Mesodermal cell (in vitro differentiated cells): ENCODE results near the gene HIPK1.

Experiments
- H3K27ac ChIP-seq: 2 replicates; pipeline ENCODE4 v1.7.0; 2013; ENCODE audit warnings: mild to moderate bottlenecking, low read depth, low read length, moderate library complexity; ENCODE audit not compliant: severe bottlenecking
- H3K36me3 ChIP-seq: 2 replicates; pipeline ENCODE4 v1.7.1; 2013; ENCODE audit warnings: mild to moderate bottlenecking, low read length, moderate library complexity; ENCODE audit not compliant: control insufficient read depth, insufficient read depth
- H3K4me1 ChIP-seq: one replicate; pipeline ENCODE4 v1.7.1; 2013; ENCODE audit warnings: mild to moderate bottlenecking, low read length; ENCODE audit not compliant: insufficient read depth, control insufficient read depth, poor library complexity, severe bottlenecking
- H3K4me3 ChIP-seq: 2 replicates; pipeline ENCODE4 v1.7.0; 2013; ENCODE audit warnings: low read length, control low read depth, mild to moderate bottlenecking; ENCODE audit not compliant: insufficient read depth, poor library complexity, severe bottlenecking; ENCODE audit errors: extremely low read depth
- H3K9me3 ChIP-seq: 2 replicates; pipeline ENCODE4 v1.7.1; 2013; ENCODE audit warnings: mild to moderate bottlenecking, low read length, moderate library complexity; ENCODE audit not compliant: control insufficient read depth
- WGBS, 2 experiments: methylation state at CpG; one replicate each; pipeline ENCODE4 v1.1.5; 2013; ENCODE audit warnings: missing lambda C conversion rate in 2 of 2; ENCODE audit not compliant: insufficient coverage in 2 of 2; 5-methylcytosine and 5-hydroxymethylcytosine counted together

HIPK1 gene

DNA sequence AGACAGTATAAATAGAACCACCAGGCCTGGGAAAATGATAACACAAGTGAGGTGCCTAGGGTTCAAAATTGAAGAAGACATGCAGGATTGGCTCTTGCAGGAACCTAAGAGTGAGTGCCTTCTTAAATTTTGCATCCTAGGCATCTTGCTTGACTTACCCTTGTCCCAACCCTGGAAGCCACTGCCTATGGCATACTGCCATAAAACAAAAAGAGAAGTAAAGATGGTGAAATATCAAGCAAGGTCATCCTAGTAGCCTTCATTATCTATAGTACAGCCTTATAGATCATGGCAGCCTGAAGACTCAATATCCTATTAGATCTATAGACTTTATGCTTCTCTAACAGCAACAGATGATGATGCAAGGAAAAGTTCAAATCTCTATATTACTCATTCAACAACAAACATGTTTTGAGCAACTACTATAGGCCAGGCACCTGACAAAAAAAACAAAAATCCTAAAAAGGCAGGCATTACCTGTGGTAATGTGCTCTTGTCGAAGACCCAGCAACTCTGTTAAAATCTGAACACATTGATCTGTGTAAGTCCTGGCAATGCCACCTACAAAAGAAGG lies 30.8 kb upstream of the HIPK1 start:
- 80 to 86% methylated on average over 1 of the region's 1 CpG for WGBS, 2 experiments
- Histone ChIP-seq H3K4me3 (no peak overlapping the region), H3K27ac (no peak overlapping the region), H3K4me1 (peaks cover under 1% of the 10 kb centered on the region), H3K36me3 (peaks cover 64% of the 10 kb centered on the region), H3K9me3 (no peaks in the 10 kb centered on the region)

GRCh38 chr1:113899111-113899510 lies 30.0 kb upstream of the HIPK1 start:
- Histone ChIP-seq H3K4me3 (no peak overlapping the region), H3K4me1 (peaks cover 5% of the 10 kb centered on the region), H3K9me3 (no peaks in the 10 kb centered on the region), H3K36me3 (peaks cover 64% of the 10 kb centered on the region), H3K27ac (no peak overlapping the region)

DNA sequence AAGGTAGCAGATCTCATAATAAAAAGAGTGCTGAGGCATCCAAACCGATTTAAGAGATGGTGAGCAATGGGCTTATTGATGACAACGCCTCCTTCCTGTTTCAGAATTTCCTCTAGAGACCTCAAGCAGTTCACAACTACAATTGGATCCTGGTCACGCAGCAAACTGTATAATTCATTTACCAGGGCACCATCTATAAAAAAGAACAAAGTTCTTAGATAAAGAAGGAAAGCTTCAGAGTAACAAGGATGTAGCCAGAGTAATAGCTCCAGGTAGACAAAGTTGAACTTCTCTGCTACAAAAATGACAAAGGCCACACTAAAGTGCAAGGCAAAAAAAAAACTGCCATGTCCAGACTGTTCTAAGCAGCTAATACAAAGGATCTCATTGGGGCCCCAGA lies 27.9 kb upstream of the HIPK1 start:
- Histone ChIP-seq H3K4me3 (no peak overlapping the region), H3K27ac (no peak overlapping the region), H3K36me3 (peaks cover 54% of the 10 kb centered on the region), H3K4me1 (peaks cover 5% of the 10 kb centered on the region), H3K9me3 (no peaks in the 10 kb centered on the region)
- no CpG with 5 or more reads among the region's 3 CpGs for WGBS, 2 experiments

- H3K4me3 ChIP-seq = peak overlapping the region; percentile 90
- peak overlapping the region; percentile 89 for H3K27ac ChIP-seq
- 55 to 77% methylated on average over 6 to 7 of the region's 7 CpGs for WGBS, 2 experiments
- H3K4me1 ChIP-seq = peaks cover 5% of the 10 kb centered on the region
- peaks cover 54% of the 10 kb centered on the region for H3K36me3 ChIP-seq
- no peaks in the 10 kb centered on the region for H3K9me3 ChIP-seq
Measured at GRCh38 chr1:113903501-113904292, 25.4 kb upstream of the HIPK1 start.

DNA sequence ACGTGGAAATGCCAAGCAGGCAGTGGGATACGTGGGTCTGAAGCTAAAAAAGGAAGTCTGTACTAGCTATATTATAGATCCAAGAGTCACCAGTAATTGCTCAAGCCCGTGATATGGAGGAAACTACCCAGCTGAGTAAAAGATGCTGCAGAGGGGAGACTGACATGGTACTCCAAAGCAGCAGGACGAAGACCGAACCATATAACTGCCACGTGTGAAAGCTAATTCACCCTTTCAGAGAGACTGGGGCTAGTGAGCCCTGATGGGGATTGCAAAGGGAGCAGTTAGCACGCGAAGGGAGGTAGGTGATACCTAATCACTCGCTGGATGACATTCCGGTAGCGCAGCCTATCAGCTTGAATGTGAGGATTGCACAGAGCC lies 24.8 kb upstream of the HIPK1 start:
- Histone ChIP-seq H3K27ac (peak overlapping the region; percentile 89), H3K36me3 (peaks cover 53% of the 10 kb centered on the region), H3K4me3 (peak overlapping the region; percentile 90), H3K4me1 (peaks cover 5% of the 10 kb centered on the region), H3K9me3 (no peaks in the 10 kb centered on the region)
- 3% methylated on average over 10 to 11 of the region's 11 CpGs for whole genome bisulfite sequencing, 2 experiments

DNA sequence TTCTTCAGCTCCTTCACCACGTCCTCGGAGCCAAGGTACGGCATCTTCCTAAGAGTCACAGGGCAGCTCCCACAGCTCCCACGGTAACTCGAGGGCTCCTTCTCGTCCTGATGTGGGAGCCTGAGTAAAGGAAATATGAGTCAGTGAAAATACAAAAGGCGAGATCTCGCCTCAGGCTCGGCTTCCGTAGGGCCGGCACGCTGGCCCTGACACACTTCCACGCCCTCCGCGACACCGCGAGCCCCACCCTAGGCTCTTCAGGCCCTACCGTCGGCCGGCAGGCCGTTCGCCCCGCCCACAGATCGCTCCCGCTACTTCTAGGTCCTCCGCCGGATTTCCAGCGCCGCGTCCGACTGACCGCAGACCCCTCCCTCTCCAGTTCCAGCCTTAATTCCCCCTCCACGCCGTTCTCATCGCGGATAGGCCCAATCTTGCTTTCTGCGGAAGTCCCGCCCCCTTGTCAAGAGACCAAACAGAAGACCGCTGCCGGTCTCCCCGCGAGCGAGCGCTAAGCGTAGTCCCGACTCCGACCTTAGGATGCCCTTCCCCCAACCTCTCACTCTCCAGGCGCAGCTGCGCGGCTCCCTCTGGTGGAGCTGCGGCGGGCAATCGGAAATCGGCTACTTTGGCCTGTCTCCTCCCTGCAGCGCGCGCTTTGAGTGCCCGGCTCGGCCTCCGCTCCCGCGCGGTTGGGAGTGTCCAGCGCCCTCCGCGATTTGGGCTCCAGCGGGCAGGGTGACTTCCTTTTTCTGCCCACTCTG lies 24.3 kb upstream of the HIPK1 start, which contains the start of the genes AP4B1 and DCLRE1B:
AP4B1 (minus strand) TSS at position 126 of the 761 bp plus-strand sequence; CDS start at position 44, 82 bp downstream.
DCLRE1B (plus strand) TSS at position 653 of the 761 bp plus-strand sequence. CDS start 261 bp downstream, outside the sequence.
- peaks cover 5% of the 10 kb centered on the region for H3K4me1 ChIP-seq
- 0% methylated on average over 48 to 51 of the region's 67 CpGs for WGBS, 2 experiments
- no peaks in the 10 kb centered on the region for H3K9me3 ChIP-seq
- peak within 1 kb of the TSS; percentile 89 for H3K27ac ChIP-seq
- H3K4me3 ChIP-seq = peak within 1 kb of the TSS; percentile 90
- H3K36me3 ChIP-seq = peaks cover 54% of the 10 kb centered on the region

DNA sequence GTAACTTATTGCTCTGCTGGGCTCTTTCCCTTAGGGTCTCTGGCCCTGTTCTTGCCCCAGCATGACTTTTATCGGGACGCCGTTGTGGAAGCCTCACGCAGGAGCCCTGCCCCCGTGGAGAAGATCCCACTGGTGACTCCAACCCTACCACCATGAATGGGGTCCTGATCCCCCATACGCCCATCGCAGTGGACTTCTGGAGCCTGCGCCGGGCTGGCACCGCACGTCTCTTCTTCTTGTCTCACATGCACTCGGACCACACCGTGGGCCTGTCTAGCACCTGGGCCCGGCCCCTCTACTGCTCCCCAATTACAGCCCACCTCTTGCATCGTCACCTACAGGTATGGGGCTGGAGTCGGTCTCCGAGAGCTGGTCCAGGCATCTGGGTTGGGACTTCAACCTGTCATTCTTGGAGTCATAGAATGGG lies 23.7 kb upstream of the HIPK1 start:
- peaks cover 54% of the 10 kb centered on the region for H3K36me3 ChIP-seq
- peak overlapping the region; percentile 90 for H3K4me3 ChIP-seq
- H3K27ac ChIP-seq = peak overlapping the region; percentile 33
- H3K4me1 ChIP-seq = peaks cover 5% of the 10 kb centered on the region
- 0% methylated on average over 12 to 14 of the region's 17 CpGs for whole genome bisulfite sequencing, 2 experiments
- H3K9me3 ChIP-seq = no peaks in the 10 kb centered on the region

- WGBS, 2 experiments = 91 to 98% methylated on average over 3 to 4 of the region's 6 CpGs
- H3K4me3 ChIP-seq = no peak overlapping the region
- H3K36me3 ChIP-seq = peaks cover 49% of the 10 kb centered on the region
- no peaks in the 10 kb centered on the region for H3K4me1 ChIP-seq
- no peak overlapping the region for H3K27ac ChIP-seq
- no peaks in the 10 kb centered on the region for H3K9me3 ChIP-seq
Measured at GRCh38 chr1:113912594-113913311, 16.4 kb upstream of the HIPK1 start.

DNA sequence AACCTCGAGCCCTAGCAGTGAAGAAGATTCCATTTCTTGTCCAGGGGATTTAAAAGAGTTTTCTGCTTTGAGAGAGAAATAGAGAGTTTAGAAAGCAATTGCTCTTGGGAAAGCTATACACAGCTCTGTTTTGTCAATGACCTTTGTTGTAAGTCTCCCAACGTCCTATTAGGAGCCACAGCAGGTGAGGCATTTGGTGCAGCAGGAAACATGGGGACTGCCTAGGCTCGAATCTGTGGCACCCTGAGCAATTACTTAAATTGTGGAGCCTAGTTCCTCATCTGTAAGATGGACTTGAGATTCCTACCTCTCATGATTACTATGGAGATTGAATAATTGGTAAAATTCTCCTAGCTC lies 15.8 kb upstream of the HIPK1 start:
- Histone ChIP-seq H3K4me1 (no peaks in the 10 kb centered on the region), H3K4me3 (no peak overlapping the region), H3K36me3 (peaks cover 44% of the 10 kb centered on the region), H3K27ac (no peak overlapping the region), H3K9me3 (no peaks in the 10 kb centered on the region)
- WGBS, 2 experiments = 92 to 100% methylated on average over 3 of the region's 3 CpGs

- Histone ChIP-seq H3K4me3 (no peak overlapping the region), H3K36me3 (peaks cover 36% of the 10 kb centered on the region), H3K27ac (no peak overlapping the region), H3K9me3 (no peaks in the 10 kb centered on the region), H3K4me1 (no peaks in the 10 kb centered on the region)
- 93 to 95% methylated on average over 4 to 5 of the region's 5 CpGs for WGBS, 2 experiments
Measured at GRCh38 chr1:113913887-113914664, 15.0 kb upstream of the HIPK1 start.
